GM12891 (cell line): Measurements from ENCODE around the gene EEF2K.

ENCODE experiments used
- DNase-seq: peaks from one replicate; pipeline ENCODE4 v3.0.0; 2011; ENCODE audit warnings: low spot score; ENCODE audit not compliant: insufficient read length
- FAIRE-seq: peaks from 2 replicates; lab custom pipeline; 2011; peaks lifted over from hg19 to GRCh38; lab: Jason Lieb, UNC
- PAX5 ChIP-seq: IDR thresholded peaks from 2 replicates; pipeline ENCODE4 v1.6.1; 2011; ENCODE audit warnings: low read length, moderate library complexity, mild to moderate bottlenecking; ENCODE audit not compliant: insufficient read depth, severe bottlenecking
- POLR2A ChIP-seq: IDR thresholded peaks from 2 replicates; pipeline ENCODE4 v1.6.1; 2011; ENCODE audit warnings: low read depth, low read length, control low read depth
- POLR2AphosphoS5 ChIP-seq: IDR thresholded peaks from 2 replicates; pipeline ENCODE4 v1.6.1; 2011; ENCODE audit warnings: low read depth, low read length, control low read depth
- POU2F2 ChIP-seq: IDR thresholded peaks from 2 replicates; pipeline ENCODE4 v1.6.1; 2011; ENCODE audit warnings: low read depth, mild to moderate bottlenecking, control low read depth, low read length, moderate library complexity
- SPI1 ChIP-seq: IDR thresholded peaks from 2 replicates; pipeline ENCODE4 v1.6.1; 2011; ENCODE audit warnings: low read depth, low read length, control low read depth
- TAF1 ChIP-seq: IDR thresholded peaks from 2 replicates; pipeline ENCODE4 v1.6.1; 2011; ENCODE audit warnings: low read depth, low read length, control low read depth

The EEF2K gene

DNA sequence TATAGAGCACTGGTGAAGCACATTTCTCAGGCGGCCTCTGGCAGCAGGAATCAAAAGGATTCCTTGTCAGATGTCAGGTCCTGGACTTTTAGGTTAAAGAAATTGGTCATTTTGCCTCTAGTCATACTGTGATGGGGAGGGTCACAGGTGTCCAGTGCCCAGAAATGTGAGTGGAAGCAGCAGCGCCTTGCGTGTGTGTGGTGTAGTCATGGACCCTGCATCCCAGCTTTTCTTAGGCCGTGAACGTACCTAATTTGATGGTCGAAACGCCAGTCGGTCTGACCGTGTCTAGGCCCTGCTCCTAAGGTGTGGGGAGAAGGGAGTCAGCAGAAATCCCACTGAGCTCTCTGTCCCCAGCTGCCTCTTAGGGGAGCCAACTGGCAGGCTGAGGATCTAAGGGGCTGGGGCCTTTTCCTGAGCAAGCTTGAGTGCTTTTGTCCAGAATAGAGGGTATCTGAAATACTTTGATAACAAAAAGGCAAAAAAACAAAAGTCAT is 123.2 kb downstream of the EEF2K start:
- FAIRE-seq, result no peak
- no peak for DNase-seq
- no peak for TF ChIP-seq TAF1
- no peak for TF ChIP-seq SPI1
- TF ChIP-seq POLR2AphosphoS5, result no peak
- TF ChIP-seq PAX5, result no peak
- TF ChIP-seq POU2F2, result no peak
- no peak for TF ChIP-seq POLR2A

DNA sequence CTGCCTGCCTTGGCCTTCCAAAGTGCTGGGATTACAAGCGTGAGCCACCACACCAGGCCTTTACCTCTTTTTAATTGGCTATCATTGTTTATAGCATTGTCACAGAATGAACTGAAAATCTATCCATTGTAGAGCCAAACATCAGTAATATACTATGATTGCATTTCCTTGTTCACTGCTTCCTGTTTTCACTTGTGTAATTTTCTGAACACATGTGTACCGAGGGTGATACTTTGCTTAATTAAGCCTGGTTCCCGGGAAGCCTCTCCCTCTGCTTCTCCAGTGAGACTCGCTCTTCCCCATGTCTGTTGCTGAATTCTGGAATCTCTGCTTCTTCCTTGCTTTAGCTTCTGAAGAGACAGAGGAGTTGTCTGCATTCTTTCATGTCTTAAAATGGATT is 124.2 kb downstream of the EEF2K start:
- FAIRE-seq (no peak), DNase-seq (no peak)
- TF ChIP-seq POU2F2, result no peak
- TF ChIP-seq POLR2AphosphoS5, result no peak
- TF ChIP-seq TAF1, result no peak

DNA sequence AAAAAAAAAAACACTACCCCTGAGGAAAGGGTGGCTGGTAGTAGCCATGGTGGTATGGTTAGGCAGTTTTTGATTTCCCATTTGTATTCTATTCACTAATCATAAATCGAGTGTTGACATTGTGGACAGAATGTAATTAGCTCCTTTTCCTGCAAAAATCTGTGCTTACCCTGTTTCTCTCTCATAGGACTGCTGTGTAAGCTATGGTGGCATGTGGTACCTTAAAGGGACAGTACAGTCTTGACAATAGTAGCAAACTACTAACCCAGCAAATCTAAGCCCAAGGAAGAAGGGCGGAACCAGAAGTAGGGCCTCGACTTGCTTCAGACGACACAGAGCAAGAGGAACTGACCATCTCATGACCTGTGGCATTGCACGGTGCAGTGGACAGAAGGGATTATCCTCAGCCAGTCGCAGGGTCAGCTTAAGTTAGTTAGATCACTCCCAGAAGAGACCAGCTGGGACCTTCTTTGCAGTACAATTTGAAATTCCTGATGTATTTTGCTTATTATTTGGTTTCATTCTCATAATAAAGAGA is 127.4 kb downstream of the EEF2K start:
- DNase-seq (no peak), FAIRE-seq (no peak)

DNA sequence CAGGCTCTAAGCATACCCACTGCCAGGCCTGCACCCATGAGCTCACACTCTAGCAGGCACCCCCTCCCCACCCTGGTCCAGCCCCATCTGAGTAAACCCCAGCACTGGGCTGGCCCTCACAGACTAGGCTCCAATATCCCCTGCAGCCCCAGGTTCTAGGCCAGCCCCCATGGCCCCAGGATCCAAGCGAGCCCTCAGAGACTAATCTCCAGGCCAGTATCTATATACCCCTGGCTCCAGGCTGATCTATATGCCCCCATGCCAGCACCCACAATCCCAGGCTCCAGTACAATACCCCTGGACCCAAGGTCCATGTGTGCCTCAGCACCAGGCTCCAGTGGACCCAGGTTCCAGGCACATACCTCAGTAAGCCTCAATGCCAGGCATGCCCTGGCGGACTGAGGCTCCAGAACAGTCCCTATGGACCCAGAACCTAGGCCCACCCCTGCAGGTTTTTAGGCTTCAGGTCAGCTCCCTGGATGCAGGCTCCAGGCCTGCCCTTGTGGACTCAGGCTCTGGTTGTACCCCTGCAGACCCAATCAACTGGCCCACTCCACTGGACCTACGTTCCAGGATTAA is 129.7 kb downstream of the EEF2K start:
- DNase-seq, result no peak
- TF ChIP-seq POLR2AphosphoS5, result peak; percentile 26; the same call in 1 of the 2 replicates
- TF ChIP-seq SPI1, result no peak
- TF ChIP-seq PAX5, result no peak
- TF ChIP-seq TAF1, result no peak
- TF ChIP-seq POLR2A, result no peak
- FAIRE-seq, result no peak

More for the DNA sequence above, 127.4 kb downstream of the EEF2K start:
- TF ChIP-seq POLR2A (no peak), TAF1 (no peak), POU2F2 (no peak), SPI1 (no peak), PAX5 (no peak), POLR2AphosphoS5 (no peak)

DNA sequence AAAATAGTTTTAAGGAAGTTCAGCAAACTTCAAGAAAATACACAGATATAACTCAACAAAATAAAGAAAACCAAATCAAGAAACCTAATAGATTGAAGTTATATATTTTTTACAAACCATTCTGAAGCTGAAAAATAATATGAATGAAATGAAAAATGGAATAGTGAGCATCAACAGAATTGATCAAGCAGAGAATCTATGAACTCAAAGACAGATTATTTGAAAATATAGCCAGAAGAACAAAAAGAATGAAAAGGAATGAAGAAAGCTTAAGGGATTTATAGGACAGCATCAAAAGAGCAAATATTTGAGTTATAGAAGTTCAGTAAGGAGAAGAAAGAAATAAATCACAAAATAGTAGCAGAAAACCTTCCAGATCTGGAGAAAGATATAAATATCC is 130.5 kb downstream of the EEF2K start:
- TF ChIP-seq POU2F2, result no peak
- TF ChIP-seq POLR2A, result no peak
- TF ChIP-seq POLR2AphosphoS5, result no peak
- no peak for TF ChIP-seq TAF1
- no peak for TF ChIP-seq PAX5
- TF ChIP-seq SPI1, result no peak
- DNase-seq (no peak), FAIRE-seq (no peak)

DNA sequence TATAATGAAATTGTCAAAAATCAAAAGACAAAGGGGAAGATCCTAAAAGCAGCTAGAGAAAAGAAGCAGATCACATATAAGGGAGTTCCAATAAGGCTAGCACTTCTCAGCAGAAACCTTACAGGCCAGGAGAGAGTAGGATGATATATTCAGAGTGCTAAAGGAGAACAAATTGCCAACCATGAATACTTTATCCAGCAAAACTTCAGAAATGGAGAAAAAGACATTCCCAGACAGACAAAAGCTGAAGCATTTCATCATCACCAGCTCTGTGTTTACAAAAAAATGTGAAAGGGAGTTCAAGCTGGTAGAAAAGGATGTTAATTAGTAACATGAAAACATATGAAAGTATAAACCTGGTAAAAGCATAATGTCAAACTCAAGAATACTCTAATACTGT is 131.0 kb downstream of the EEF2K start:
- DNase-seq, result no peak
- no peak for TF ChIP-seq SPI1
- no peak for TF ChIP-seq PAX5
- no peak for TF ChIP-seq POLR2A
- no peak for TF ChIP-seq POU2F2
- TF ChIP-seq TAF1, result no peak
- no peak for TF ChIP-seq POLR2AphosphoS5
- no peak for FAIRE-seq

DNA sequence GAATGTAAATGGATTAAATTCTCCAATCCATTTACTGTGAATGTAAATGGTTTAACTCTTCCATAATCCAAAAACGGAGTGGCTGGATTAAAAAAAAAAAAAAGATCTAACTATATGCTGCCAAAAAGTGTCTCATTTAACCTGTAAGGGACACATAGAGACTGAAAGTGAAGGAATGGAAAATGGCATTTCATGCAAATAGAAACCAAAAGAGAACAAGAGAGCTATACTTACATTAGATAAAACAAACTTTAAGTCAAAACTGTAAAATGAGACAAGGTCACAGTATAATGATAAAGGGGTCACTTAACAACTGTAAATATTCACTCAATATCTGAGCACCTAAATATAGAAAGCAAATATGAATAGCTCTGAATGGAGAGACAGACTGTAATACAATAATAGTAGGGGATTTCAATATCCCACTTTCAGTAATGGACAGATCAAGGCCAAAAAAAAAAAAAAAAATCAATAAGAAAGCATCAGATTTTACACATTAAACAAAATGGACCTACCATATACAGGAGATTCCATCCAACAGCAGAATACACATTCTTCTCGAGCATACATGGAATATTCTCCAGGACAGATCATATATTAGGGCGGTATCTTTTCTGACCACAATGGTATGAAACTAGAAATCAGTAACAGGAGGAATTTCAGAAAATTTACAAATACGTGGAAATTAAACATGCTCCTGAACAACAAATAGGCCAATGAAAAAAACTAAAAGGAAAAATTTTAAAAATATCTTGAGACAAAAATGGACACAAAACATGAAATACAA is 132.0 kb downstream of the EEF2K start:
- no peak for TF ChIP-seq SPI1
- TF ChIP-seq TAF1, result no peak
- no peak for TF ChIP-seq POU2F2
- TF ChIP-seq PAX5, result no peak
- TF ChIP-seq POLR2AphosphoS5, result no peak
- no peak for TF ChIP-seq POLR2A
- FAIRE-seq, result no peak

More for the DNA sequence above, 132.0 kb downstream of the EEF2K start:
- DNase-seq, result no peak
